Middle frontal gyrus (tissue), 1 donor: Measurements from ENCODE around the gene GPR176.

Source experiments
- DNase-seq: peaks from one replicate; pipeline ENCODE4 v3.0.0-alpha.2; 2015; ENCODE audit warnings: low spot score; ENCODE audit errors: extremely low spot score

GPR176 gene

GRCh38 chr15:39919748-39920509 lies at the start of gene GPR176:
GPR176 (minus strand) TSS chr15:39920266; CDS start chr15:39920026, 240 bp downstream.
- DNase-seq: no peak

GRCh38 chr15:39969002-39969394 lies 48.9 kb upstream of the GPR176 start:
- DNase-seq: no peak

- no peak for DNase-seq
These were observed 48.4 kb upstream of the GPR176 start for GRCh38 chr15:39968273-39969001.

- no peak for DNase-seq
These were observed 46.5 kb upstream of the GPR176 start for GRCh38 chr15:39966521-39966920.

GRCh38 chr15:39963786-39964185 lies 43.7 kb upstream of the GPR176 start:
- DNase-seq: no peak

- DNase-seq: no peak
These were observed 41.0 kb upstream of the GPR176 start for GRCh38 chr15:39961051-39961450.

- DNase-seq: no peak
These were observed 40.3 kb upstream of the GPR176 start for GRCh38 chr15:39960411-39960810.

GRCh38 chr15:39959411-39959810 lies 39.3 kb upstream of the GPR176 start:
- DNase-seq: no peak

- DNase-seq: no peak
These were observed 37.4 kb upstream of the GPR176 start for GRCh38 chr15:39957481-39957880.

GRCh38 chr15:39953521-39953920 lies 33.5 kb upstream of the GPR176 start:
- DNase-seq: no peak

GRCh38 chr15:39951561-39951960 lies 31.5 kb upstream of the GPR176 start:
- DNase-seq: no peak

GRCh38 chr15:39948817-39949216 lies 28.8 kb upstream of the GPR176 start:
- DNase-seq: no peak

- DNase-seq: no peak
These were observed 27.5 kb upstream of the GPR176 start for GRCh38 chr15:39947401-39948197.

- no peak for DNase-seq
These were observed 26.8 kb upstream of the GPR176 start for GRCh38 chr15:39946862-39947261.

- no peak for DNase-seq
These were observed 24.7 kb upstream of the GPR176 start for GRCh38 chr15:39944726-39945125.

- DNase-seq: no peak
These were observed 22.7 kb upstream of the GPR176 start for GRCh38 chr15:39942753-39943150.

GRCh38 chr15:39942101-39942752 lies 22.2 kb upstream of the GPR176 start:
- DNase-seq: no peak

- no peak for DNase-seq
These were observed 19.7 kb upstream of the GPR176 start for GRCh38 chr15:39939487-39940452.

- DNase-seq: no peak
These were observed 17.6 kb upstream of the GPR176 start for GRCh38 chr15:39937696-39938095.

- no peak for DNase-seq
These were observed 16.6 kb upstream of the GPR176 start for GRCh38 chr15:39936681-39937080.
